Measurements from ENCODE around the gene NDUFS3.

Gene NDUFS3

DNA sequence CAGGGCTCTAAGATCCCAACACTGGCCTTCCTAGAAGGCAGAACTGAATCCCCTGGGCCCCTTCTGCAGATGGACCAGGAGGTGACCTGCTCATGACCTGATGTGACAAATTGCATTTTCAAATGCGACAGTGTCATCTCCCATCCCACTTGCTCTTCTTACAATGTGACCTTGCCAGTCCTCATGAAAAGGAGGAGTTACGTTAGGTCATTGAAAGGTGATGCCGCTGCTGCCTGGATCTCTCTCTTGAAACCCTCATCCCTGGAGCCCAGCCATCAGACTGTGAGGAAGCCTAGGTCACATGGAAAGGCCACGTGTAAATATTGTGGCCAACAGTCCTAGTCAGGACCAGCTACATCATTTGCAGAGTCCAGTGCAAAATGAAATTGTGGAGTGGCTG is 21.0 kb downstream of the NDUFS3 start:
- Histone ChIP-seq H3K4me3 (ENCODE audit: low read length) (no peak overlapping the region), H3K9ac (ENCODE audit: low read length) (no peak overlapping the region), H3K4me1 (ENCODE audit: low read length) (no peaks in the 10 kb centered on the region), H3K27ac (ENCODE audit: low read length) (no peak overlapping the region), H3K79me2 (ENCODE audit: low read length) (no peaks in the 10 kb centered on the region), H3K36me3 (replicated peaks; ENCODE audit: low read depth, low read length) (no peaks in the 10 kb centered on the region), H3K9me3 (ENCODE audit: insufficient read depth, low read length) (no peaks in the 10 kb centered on the region), H2AFZ (ENCODE audit: low read depth, low read length) (no peak overlapping the region), H3K4me2 (ENCODE audit: low read length) (no peak overlapping the region), H4K20me1 (ENCODE audit: insufficient read depth, low read length) (no peaks in the 10 kb centered on the region), H3K27me3 (ENCODE audit: low read depth, low read length) (no peaks in the 10 kb centered on the region)
- TF ChIP-seq, protein P1, sequence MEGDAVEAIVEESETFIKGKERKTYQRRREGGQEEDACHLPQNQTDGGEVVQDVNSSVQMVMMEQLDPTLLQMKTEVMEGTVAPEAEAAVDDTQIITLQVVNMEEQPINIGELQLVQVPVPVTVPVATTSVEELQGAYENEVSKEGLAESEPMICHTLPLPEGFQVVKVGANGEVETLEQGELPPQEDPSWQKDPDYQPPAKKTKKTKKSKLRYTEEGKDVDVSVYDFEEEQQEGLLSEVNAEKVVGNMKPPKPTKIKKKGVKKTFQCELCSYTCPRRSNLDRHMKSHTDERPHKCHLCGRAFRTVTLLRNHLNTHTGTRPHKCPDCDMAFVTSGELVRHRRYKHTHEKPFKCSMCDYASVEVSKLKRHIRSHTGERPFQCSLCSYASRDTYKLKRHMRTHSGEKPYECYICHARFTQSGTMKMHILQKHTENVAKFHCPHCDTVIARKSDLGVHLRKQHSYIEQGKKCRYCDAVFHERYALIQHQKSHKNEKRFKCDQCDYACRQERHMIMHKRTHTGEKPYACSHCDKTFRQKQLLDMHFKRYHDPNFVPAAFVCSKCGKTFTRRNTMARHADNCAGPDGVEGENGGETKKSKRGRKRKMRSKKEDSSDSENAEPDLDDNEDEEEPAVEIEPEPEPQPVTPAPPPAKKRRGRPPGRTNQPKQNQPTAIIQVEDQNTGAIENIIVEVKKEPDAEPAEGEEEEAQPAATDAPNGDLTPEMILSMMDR (IDR thresholded peaks at IDR 0.05; ENCODE audit: low read depth, low read length) = no peak
- no peak for TF ChIP-seq EZH2phosphoT487 (IDR thresholded peaks at IDR 0.05; ENCODE audit: low read depth)

DNA sequence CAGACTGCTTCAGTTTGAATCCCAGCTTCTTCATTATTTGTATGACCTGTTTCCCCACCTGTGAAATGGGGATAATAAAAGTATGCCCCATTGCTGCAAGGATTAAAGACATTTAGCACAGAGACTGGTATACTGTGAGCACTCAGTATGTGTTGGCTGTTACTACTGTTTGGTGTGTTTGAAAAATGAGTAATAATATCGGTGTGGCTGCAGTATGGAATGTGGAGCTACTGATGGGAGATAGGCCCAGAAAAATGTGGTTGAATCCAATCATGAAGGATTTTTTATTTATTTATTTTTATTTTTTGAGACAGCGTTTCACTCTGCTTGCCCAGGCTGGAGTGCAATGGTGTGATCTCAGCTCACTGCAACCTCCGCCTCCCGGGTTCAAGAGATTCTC is 24.4 kb downstream of the NDUFS3 start:
- H3K9me3 ChIP-seq (ENCODE audit: insufficient read depth, low read length) = no peaks in the 10 kb centered on the region
- H3K27me3 ChIP-seq (ENCODE audit: low read depth, low read length) = no peaks in the 10 kb centered on the region
- H2AFZ ChIP-seq (ENCODE audit: low read depth, low read length) = no peak overlapping the region
- no peak overlapping the region for H3K9ac ChIP-seq (ENCODE audit: low read length)
- H3K4me3 ChIP-seq (ENCODE audit: low read length) = no peak overlapping the region
- TF ChIP-seq, protein P1 (IDR thresholded peaks at IDR 0.05; ENCODE audit: low read depth, low read length) = no peak
- TF ChIP-seq EZH2phosphoT487 (IDR thresholded peaks at IDR 0.05; ENCODE audit: low read depth) = no peak
- H4K20me1 ChIP-seq (ENCODE audit: insufficient read depth, low read length) = no peaks in the 10 kb centered on the region
- H3K4me2 ChIP-seq (ENCODE audit: low read length) = no peak overlapping the region
- H3K36me3 ChIP-seq (replicated peaks; ENCODE audit: low read depth, low read length) = no peaks in the 10 kb centered on the region
- H3K27ac ChIP-seq (ENCODE audit: low read length) = no peak overlapping the region
- H3K79me2 ChIP-seq (ENCODE audit: low read length) = no peaks in the 10 kb centered on the region
- no peaks in the 10 kb centered on the region for H3K4me1 ChIP-seq (ENCODE audit: low read length)

DNA sequence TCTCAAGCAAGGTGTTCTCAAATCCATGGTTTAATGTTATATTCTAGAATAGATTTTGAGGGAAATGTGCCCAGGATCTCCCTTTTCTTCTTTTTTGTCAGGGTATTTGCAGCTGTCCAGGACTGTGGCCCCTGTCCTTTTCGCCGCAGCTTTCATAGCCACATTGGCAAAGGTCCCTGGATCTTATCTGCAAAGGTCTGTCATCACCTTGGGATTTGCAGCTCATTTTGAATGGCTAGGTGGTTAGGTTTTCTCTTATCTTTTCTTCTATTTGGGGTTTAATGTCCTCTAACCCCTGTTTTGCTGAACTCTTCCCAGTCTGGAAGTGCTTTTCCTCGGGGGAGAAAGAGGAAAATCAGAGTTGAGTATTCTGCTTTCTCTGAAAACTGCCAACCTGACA is 27.0 kb downstream of the NDUFS3 start:
- no peak overlapping the region for H3K4me3 ChIP-seq (ENCODE audit: low read length)
- H3K36me3 ChIP-seq (replicated peaks; ENCODE audit: low read depth, low read length) = peaks cover 4% of the 10 kb centered on the region
- H3K4me2 ChIP-seq (ENCODE audit: low read length) = no peak overlapping the region
- H3K27ac ChIP-seq (ENCODE audit: low read length) = no peak overlapping the region
- H3K4me1 ChIP-seq (ENCODE audit: low read length) = no peaks in the 10 kb centered on the region; the same call in 1 of the 2 replicates
- no peak overlapping the region for H2AFZ ChIP-seq (ENCODE audit: low read depth, low read length)
- no peaks in the 10 kb centered on the region for H3K79me2 ChIP-seq (ENCODE audit: low read length)
- no peaks in the 10 kb centered on the region for H3K27me3 ChIP-seq (ENCODE audit: low read depth, low read length)
- no peak overlapping the region for H3K9ac ChIP-seq (ENCODE audit: low read length)
- TF ChIP-seq EZH2phosphoT487 (IDR thresholded peaks at IDR 0.05; ENCODE audit: low read depth) = no peak
- TF ChIP-seq, protein P1 (IDR thresholded peaks at IDR 0.05; ENCODE audit: low read depth, low read length) = no peak
- no peaks in the 10 kb centered on the region for H3K9me3 ChIP-seq (ENCODE audit: insufficient read depth, low read length)
- no peaks in the 10 kb centered on the region for H4K20me1 ChIP-seq (ENCODE audit: insufficient read depth, low read length)

DNA sequence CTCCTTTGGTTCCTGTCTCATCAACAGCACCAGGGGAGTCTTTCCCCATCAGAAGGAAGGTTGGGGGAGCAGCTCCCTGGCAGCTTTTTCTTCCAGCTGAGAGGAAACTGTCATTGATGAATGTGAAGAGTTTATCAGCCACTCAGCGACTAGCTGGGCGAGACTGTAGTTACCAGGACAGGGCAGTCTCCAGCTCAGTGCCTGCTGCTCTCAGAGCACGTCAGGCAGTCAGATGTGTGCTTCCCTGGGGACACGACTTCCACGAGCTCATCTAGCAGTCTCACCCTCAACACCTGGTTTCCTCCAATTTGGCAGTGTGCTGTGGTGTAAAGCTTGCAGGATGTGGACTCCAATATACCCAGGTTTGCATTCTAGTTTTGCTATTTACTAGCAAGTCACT is 27.9 kb downstream of the NDUFS3 start:
- H3K4me1 ChIP-seq (ENCODE audit: low read length) = peaks cover 8% of the 10 kb centered on the region
- H4K20me1 ChIP-seq (ENCODE audit: insufficient read depth, low read length) = no peaks in the 10 kb centered on the region
- no peak for TF ChIP-seq EZH2phosphoT487 (IDR thresholded peaks at IDR 0.05; ENCODE audit: low read depth)
- TF ChIP-seq, protein P1 (IDR thresholded peaks at IDR 0.05; ENCODE audit: low read depth, low read length) = no peak
- peaks cover 7% of the 10 kb centered on the region for H3K36me3 ChIP-seq (replicated peaks; ENCODE audit: low read depth, low read length)
- no peak overlapping the region for H3K4me3 ChIP-seq (ENCODE audit: low read length)
- H3K9me3 ChIP-seq (ENCODE audit: insufficient read depth, low read length) = no peaks in the 10 kb centered on the region
- H3K9ac ChIP-seq (ENCODE audit: low read length) = no peak overlapping the region
- no peak overlapping the region for H3K4me2 ChIP-seq (ENCODE audit: low read length)
- no peaks in the 10 kb centered on the region for H3K79me2 ChIP-seq (ENCODE audit: low read length)
- H2AFZ ChIP-seq (ENCODE audit: low read depth, low read length) = no peak overlapping the region
- H3K27me3 ChIP-seq (ENCODE audit: low read depth, low read length) = no peaks in the 10 kb centered on the region
- H3K27ac ChIP-seq (ENCODE audit: low read length) = no peak overlapping the region
